Trophoblast cell (in vitro differentiated cells and primary cell): ENCODE data around the gene ATP8A2.

Source experiments
- DNase-seq, 2 donors: peaks; one replicate each; pipeline ENCODE4 v3.0.0-alpha.2; 2016
- H2AFZ ChIP-seq: 2 replicates; pipeline ENCODE4 v1.6.1; 2013; ENCODE audit warnings: low read length, moderate library complexity, mild to moderate bottlenecking; ENCODE audit not compliant: insufficient read depth, poor library complexity
- H2AK5ac ChIP-seq: 2 replicates; pipeline ENCODE4 v1.6.1; 2013; ENCODE audit warnings: mild to moderate bottlenecking, low read length
- H2BK120ac ChIP-seq: 2 replicates; pipeline ENCODE4 v1.6.1; 2013; ENCODE audit warnings: low read length, mild to moderate bottlenecking, moderate library complexity; ENCODE audit not compliant: insufficient read depth, poor library complexity
- H2BK12ac ChIP-seq: 2 replicates; pipeline ENCODE4 v1.6.1; 2013; ENCODE audit warnings: mild to moderate bottlenecking, low read length, moderate library complexity
- H2BK5ac ChIP-seq: 2 replicates; pipeline ENCODE4 v1.6.1; 2013; ENCODE audit warnings: low read length, low read depth, moderate library complexity, mild to moderate bottlenecking; ENCODE audit not compliant: poor library complexity
- H3K14ac ChIP-seq: 2 replicates; pipeline ENCODE4 v1.6.1; 2013; ENCODE audit warnings: mild to moderate bottlenecking, low read length
- H3K18ac ChIP-seq: 2 replicates; pipeline ENCODE4 v1.6.1; 2013; ENCODE audit warnings: mild to moderate bottlenecking, low read length
- H3K23ac ChIP-seq: 2 replicates; pipeline ENCODE4 v1.6.1; 2013; ENCODE audit warnings: low read length
- H3K27ac ChIP-seq: 2 replicates; pipeline ENCODE4 v1.5.1; 2013; ENCODE audit warnings: low read depth, mild to moderate bottlenecking, inconsistent platforms, low read length, moderate library complexity
- H3K27me3 ChIP-seq: 2 replicates; pipeline ENCODE4 v1.6.1; 2013; ENCODE audit warnings: inconsistent platforms, mild to moderate bottlenecking, low read length, moderate library complexity; ENCODE audit not compliant: insufficient read depth
- H3K36me3 ChIP-seq, 2 experiments: 1 replicate in 1 of 2; 2 replicates in 1 of 2; pipeline ENCODE4 v1.6.1; 2013; ENCODE audit warnings: low read length in 2 of 2, mild to moderate bottlenecking in 2 of 2, moderate library complexity in 1 of 2; ENCODE audit not compliant: insufficient read depth in 2 of 2, control insufficient read depth in 1 of 2
- H3K4ac ChIP-seq: 2 replicates; pipeline ENCODE4 v1.6.1; 2013; ENCODE audit warnings: low read depth, mild to moderate bottlenecking, low read length, moderate library complexity
- H3K4me1 ChIP-seq, 2 experiments: 1 replicate in 1 of 2; 2 replicates in 1 of 2; pipeline ENCODE4 v1.6.1; 2013; ENCODE audit warnings: low read length in 2 of 2, mild to moderate bottlenecking in 2 of 2, moderate library complexity in 1 of 2; ENCODE audit not compliant: insufficient read depth in 2 of 2, control insufficient read depth in 1 of 2
- H3K4me2 ChIP-seq: 2 replicates; pipeline ENCODE4 v1.6.1; 2013; ENCODE audit warnings: inconsistent platforms, mild to moderate bottlenecking, low read length, moderate library complexity
- H3K4me3 ChIP-seq: 2 replicates; pipeline ENCODE4 v1.5.1; 2013; ENCODE audit warnings: mild to moderate bottlenecking, low read depth, low read length, inconsistent platforms
- H3K79me1 ChIP-seq: one replicate; pipeline ENCODE4 v1.6.1; 2013; ENCODE audit warnings: low read length
- H3K79me2 ChIP-seq: 2 replicates; pipeline ENCODE4 v1.6.1; 2013; ENCODE audit warnings: low read length, mild to moderate bottlenecking; ENCODE audit not compliant: control insufficient read depth, insufficient read depth, poor library complexity
- H3K9ac ChIP-seq: 2 replicates; pipeline ENCODE4 v1.6.1; 2013; ENCODE audit warnings: mild to moderate bottlenecking, low read length
- H3K9me3 ChIP-seq: 2 replicates; pipeline ENCODE4 v1.6.1; 2013; ENCODE audit warnings: low read depth, mild to moderate bottlenecking, control low read depth, inconsistent platforms, low read length; ENCODE audit not compliant: insufficient read depth
- H4K12ac ChIP-seq: 2 replicates; pipeline ENCODE4 v1.6.1; 2013; ENCODE audit warnings: low read depth, mild to moderate bottlenecking, low read length, moderate library complexity
- H4K8ac ChIP-seq: 2 replicates; pipeline ENCODE4 v1.6.1; 2013; ENCODE audit warnings: low read depth, mild to moderate bottlenecking, low read length, moderate library complexity
- H4K91ac ChIP-seq: one replicate; pipeline ENCODE4 v1.6.1; 2013; ENCODE audit warnings: low read depth, mild to moderate bottlenecking, low read length, moderate library complexity
- WGBS: extraction: QIAGEN DNeasy Blood & Tissue Kit; methylation state at CpG from one replicate; pipeline ENCODE4 v1.1.7; 2013; ENCODE audit warnings: missing lambda C conversion rate; ENCODE audit not compliant: insufficient read length, insufficient coverage; ENCODE audit errors: extremely low coverage; 5-methylcytosine and 5-hydroxymethylcytosine counted together

ATP8A2 gene

DNA sequence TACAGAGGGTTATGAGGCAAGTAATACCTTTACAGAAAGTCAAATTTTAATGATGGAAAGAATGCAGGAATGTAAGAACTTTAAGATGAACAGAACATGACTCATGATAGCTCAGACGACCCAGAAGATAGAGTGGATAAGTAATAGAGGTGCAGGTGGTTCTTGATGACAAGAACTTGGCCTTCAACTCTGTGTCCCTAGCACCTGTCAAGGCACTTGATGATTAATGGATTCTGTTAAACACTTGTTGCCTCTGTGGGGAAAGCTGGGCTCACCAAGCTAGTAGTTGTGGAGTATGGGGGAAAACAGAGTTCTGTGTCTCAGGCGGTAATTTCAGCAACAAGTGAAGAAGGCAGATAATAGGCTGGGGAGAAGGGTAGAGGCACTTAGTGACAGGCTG lies 306.2 kb downstream of the ATP8A2 start:
- Histone ChIP-seq H3K9me3 (peaks cover 3% of the 10 kb centered on the region), H4K12ac (no peak overlapping the region), H2BK5ac (no peak overlapping the region), H3K27ac (no peak overlapping the region), H3K27me3 (no peaks in the 10 kb centered on the region), H4K91ac (no peak overlapping the region), H3K79me2 (no peaks in the 10 kb centered on the region), H3K18ac (no peak overlapping the region), H3K4me2 (no peak overlapping the region), H2AFZ (no peak overlapping the region), H4K8ac (no peak overlapping the region), H3K4me3 (no peak overlapping the region), H3K23ac (no peak overlapping the region), H3K36me3 (no peaks in the 10 kb centered on the region), H3K9ac (no peak overlapping the region), H3K4me1 (peaks cover 5 to 14% of the 10 kb centered on the region in 2 experiments), H2BK120ac (no peak overlapping the region), H3K4ac (no peak overlapping the region), H2AK5ac (no peak overlapping the region), H2BK12ac (no peak overlapping the region), H3K14ac (no peak overlapping the region), H3K79me1 (peaks cover 3% of the 10 kb centered on the region)
- no CpG with 5 or more reads among the region's 2 CpGs for WGBS
- DNase-seq: no peak

DNA sequence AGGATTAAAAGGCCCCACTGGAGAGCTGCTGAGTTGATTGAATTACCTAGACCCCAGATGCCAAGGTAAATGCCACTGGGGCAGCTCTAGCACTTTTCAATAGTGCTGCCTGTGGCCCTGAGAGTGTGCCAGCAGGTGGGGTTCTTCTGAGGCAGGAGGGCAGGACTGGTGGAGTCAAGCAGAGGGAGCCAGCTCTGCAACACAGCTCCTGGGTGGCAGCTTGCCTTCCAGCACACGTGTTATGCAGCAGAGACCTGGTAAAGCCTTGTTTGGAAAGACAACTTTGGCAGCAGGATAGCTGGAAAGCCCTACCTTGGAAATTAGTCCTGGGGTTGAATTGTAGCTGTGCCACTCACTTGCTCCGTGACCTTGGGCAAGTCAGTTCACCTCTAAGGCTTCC lies 306.6 kb downstream of the ATP8A2 start:
- H3K9ac ChIP-seq: no peak overlapping the region
- H3K4ac ChIP-seq: no peak overlapping the region
- no peak for DNase-seq
- H3K36me3 ChIP-seq: no peaks in the 10 kb centered on the region
- H2BK120ac ChIP-seq: no peak overlapping the region
- no peak overlapping the region for H3K27ac ChIP-seq
- H3K4me2 ChIP-seq: no peak overlapping the region
- H3K4me1 ChIP-seq: peaks cover 5 to 14% of the 10 kb centered on the region in 2 experiments
- no CpG with 5 or more reads among the region's 2 CpGs for WGBS
- H3K27me3 ChIP-seq: no peaks in the 10 kb centered on the region
- H4K12ac ChIP-seq: no peak overlapping the region
- H3K79me2 ChIP-seq: no peaks in the 10 kb centered on the region
- H2BK12ac ChIP-seq: peak overlapping the region; percentile 33
- peaks cover 3% of the 10 kb centered on the region for H3K79me1 ChIP-seq
- peak overlapping the region; percentile 50 for H3K4me3 ChIP-seq
- no peak overlapping the region for H2BK5ac ChIP-seq
- no peak overlapping the region for H2AFZ ChIP-seq
- H3K23ac ChIP-seq: no peak overlapping the region
- no peak overlapping the region for H4K8ac ChIP-seq
- no peak overlapping the region for H4K91ac ChIP-seq
- H3K9me3 ChIP-seq: peaks cover 3% of the 10 kb centered on the region
- no peak overlapping the region for H3K18ac ChIP-seq
- H2AK5ac ChIP-seq: no peak overlapping the region
- H3K14ac ChIP-seq: no peak overlapping the region

DNA sequence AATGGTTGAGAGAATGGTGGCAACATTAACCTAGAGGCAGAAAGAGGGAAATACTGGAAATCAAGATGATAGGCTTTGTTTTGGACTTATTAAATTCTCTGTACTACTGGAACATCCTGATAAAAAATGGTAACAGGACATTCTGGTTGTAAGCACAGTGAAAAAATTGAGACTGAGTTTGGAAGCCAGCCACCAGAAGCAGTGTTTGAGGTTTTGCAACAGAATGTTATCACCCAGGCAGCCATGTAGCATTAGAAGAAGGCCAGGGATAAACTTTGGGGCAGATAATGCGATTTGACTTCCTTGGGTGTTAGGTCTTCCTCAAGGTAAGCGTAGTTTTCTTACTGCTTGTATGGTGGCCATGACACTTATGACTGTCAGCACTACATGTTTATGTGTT lies 307.4 kb downstream of the ATP8A2 start:
- WGBS: no CpG with 5 or more reads among the region's 2 CpGs
- H3K27ac ChIP-seq: no peak overlapping the region
- H3K4me3 ChIP-seq: no peak overlapping the region
- H2BK5ac ChIP-seq: no peak overlapping the region
- H4K91ac ChIP-seq: no peak overlapping the region
- no peak overlapping the region for H3K23ac ChIP-seq
- H3K9me3 ChIP-seq: peaks cover 3% of the 10 kb centered on the region
- H3K36me3 ChIP-seq: no peaks in the 10 kb centered on the region
- no peak overlapping the region for H4K8ac ChIP-seq
- H3K4me1 ChIP-seq: peaks cover 5 to 14% of the 10 kb centered on the region in 2 experiments
- H2BK12ac ChIP-seq: no peak overlapping the region
- H3K79me2 ChIP-seq: no peaks in the 10 kb centered on the region
- peaks cover 3% of the 10 kb centered on the region for H3K79me1 ChIP-seq
- DNase-seq: no peak
- no peak overlapping the region for H3K4me2 ChIP-seq
- H3K4ac ChIP-seq: no peak overlapping the region
- no peak overlapping the region for H2AFZ ChIP-seq
- no peak overlapping the region for H2AK5ac ChIP-seq
- no peak overlapping the region for H3K9ac ChIP-seq
- no peak overlapping the region for H4K12ac ChIP-seq
- no peaks in the 10 kb centered on the region for H3K27me3 ChIP-seq
- no peak overlapping the region for H3K14ac ChIP-seq
- no peak overlapping the region for H3K18ac ChIP-seq
- no peak overlapping the region for H2BK120ac ChIP-seq

DNA sequence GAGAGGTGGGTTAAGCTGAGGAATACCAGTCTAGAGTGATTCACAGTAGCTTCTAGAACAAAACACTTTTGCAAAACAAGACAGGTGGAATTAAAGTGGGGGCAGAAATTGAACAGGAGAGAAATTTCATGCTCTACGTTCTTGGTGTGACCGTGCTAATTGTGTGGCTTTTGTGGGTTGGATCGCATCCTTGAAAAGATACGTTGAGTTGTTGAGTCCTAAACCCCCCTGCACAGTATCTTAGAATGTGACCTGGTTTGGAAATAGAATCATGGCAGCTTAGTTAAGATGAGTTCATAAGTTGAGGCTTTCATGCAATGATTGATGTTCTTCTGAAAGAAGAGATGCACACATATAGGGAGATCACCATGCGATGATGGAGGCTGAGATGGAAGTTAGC lies 308.2 kb downstream of the ATP8A2 start:
- no peak overlapping the region for H2BK5ac ChIP-seq
- DNase-seq: no peak
- H3K4ac ChIP-seq: no peak overlapping the region
- H3K9ac ChIP-seq: no peak overlapping the region
- H4K91ac ChIP-seq: no peak overlapping the region
- no CpG with 5 or more reads among the region's 5 CpGs for WGBS
- H3K4me1 ChIP-seq: peaks cover 5 to 10% of the 10 kb centered on the region in 2 experiments
- no peak overlapping the region for H4K12ac ChIP-seq
- no peaks in the 10 kb centered on the region for H3K36me3 ChIP-seq
- H3K79me2 ChIP-seq: no peaks in the 10 kb centered on the region
- H3K79me1 ChIP-seq: peaks cover 2% of the 10 kb centered on the region
- H3K4me3 ChIP-seq: no peak overlapping the region
- no peak overlapping the region for H3K14ac ChIP-seq
- H3K27ac ChIP-seq: no peak overlapping the region
- no peak overlapping the region for H4K8ac ChIP-seq
- H2BK120ac ChIP-seq: no peak overlapping the region
- H3K23ac ChIP-seq: no peak overlapping the region
- H2AFZ ChIP-seq: no peak overlapping the region
- no peak overlapping the region for H2BK12ac ChIP-seq
- peaks cover 3% of the 10 kb centered on the region for H3K9me3 ChIP-seq
- no peak overlapping the region for H2AK5ac ChIP-seq
- no peak overlapping the region for H3K18ac ChIP-seq
- H3K4me2 ChIP-seq: no peak overlapping the region
- no peaks in the 10 kb centered on the region for H3K27me3 ChIP-seq
